ENCODE data around the gene HTR1A. TPM values are rescaled to one million over a fixed set of nuclear protein-coding genes. Genes with fewer than 3 reads are reported as not detected.

Gene HTR1A
- total and polyA plus RNA-seq, 2 of the 4 experiments (the other 2 are of a cell fraction): not detected

Other genes starting within 250 kb of the HTR1A start
- 0.36 and 0.56 TPM in 2 replicates for gene RNF180, start 203.4 kb upstream of the HTR1A start, total RNA-seq (2012; rRNA removed)
- 0.02 TPM in 1 of 2 replicates, not detected in the other for gene RNF180, start 203.4 kb upstream of the HTR1A start, polyA plus RNA-seq (2012; rRNA removed)

Measured in IMR-90 (cell line).